CD4-positive, alpha-beta T cell (primary cell): ENCODE results near the gene ACTR3C. TPM values are rescaled to one million over a fixed set of nuclear protein-coding genes. Genes with fewer than 3 reads are reported as not detected.
"Not testable (repeated sequence)": the region's sequence is repeated elsewhere in the genome, so short reads cannot be mapped to it uniquely, and the experiment has no call there.

Experiments used
- ATAC-seq: fragments of 200-7000 bp; cut with Tn5 transposase; one replicate; pipeline ENCODE4 v1.10.0; 2022; ENCODE audit warnings: mild to moderate bottlenecking; ENCODE audit not compliant: poor library complexity
- CTCF ChIA-PET: fragments of 350-600 bp; sonication (Branson Sonifier 250); formaldehyde crosslinking; loops from one replicate; lab custom pipeline; 2021; ENCODE audit warnings: antibody characterized with exemption, inconsistent platforms; lab: Charles Lee
- POLR2A ChIA-PET: fragments of 350-600 bp; sonication (Branson Sonifier 250); formaldehyde crosslinking; loops from one replicate; lab custom pipeline; 2021; ENCODE audit warnings: antibody characterized with exemption, inconsistent platforms; lab: Charles Lee
- DNase-seq, 14 experiments: peaks; one replicate each; pipeline ENCODE4 v3.0.0-alpha.2; 2013 to 2020; ENCODE audit warnings: mixed read lengths in 2 of 14
- H3K27ac ChIP-seq, 2 donors: one replicate each; pipeline versions ENCODE4 v1.5.1 to v1.7.0; 2013; ENCODE audit warnings: low read length in 2 of 2, low read depth in 1 of 2, mild to moderate bottlenecking in 1 of 2
- H3K27me3 ChIP-seq, 2 experiments: 1 replicate in 1 of 2; 2 replicates in 1 of 2; pipeline versions ENCODE4 v1.6.1 to v1.7.0; 2013; ENCODE audit warnings: low read length in 2 of 2, control low read depth in 1 of 2, mild to moderate bottlenecking in 1 of 2, moderate library complexity in 1 of 2; ENCODE audit not compliant: insufficient read depth in 2 of 2, control insufficient read depth in 1 of 2
- H3K36me3 ChIP-seq: one replicate; pipeline ENCODE4 v1.6.1; 2013; ENCODE audit warnings: low read length, control low read depth; ENCODE audit not compliant: insufficient read depth
- H3K4me1 ChIP-seq: one replicate; pipeline ENCODE4 v1.6.1; 2013; ENCODE audit warnings: low read length, control low read depth; ENCODE audit not compliant: insufficient read depth
- H3K4me3 ChIP-seq: one replicate; pipeline ENCODE4 v1.5.1; 2013; ENCODE audit warnings: mild to moderate bottlenecking, low read length, moderate library complexity
- H3K9me3 ChIP-seq, 2 experiments: 1 replicate in 1 of 2; 2 replicates in 1 of 2; pipeline versions ENCODE4 v1.6.1 to v1.7.0; 2013; ENCODE audit warnings: low read length in 2 of 2, mild to moderate bottlenecking in 2 of 2, control low read depth in 1 of 2, moderate library complexity in 1 of 2; ENCODE audit not compliant: control insufficient read depth in 1 of 2, insufficient read depth in 1 of 2
- H3K27ac Mint-ChIP-seq: one replicate; pipeline ENCODE4 v1.8.0; 2020; ENCODE audit warnings: mixed read lengths
- H3K27me3 Mint-ChIP-seq: one replicate; pipeline ENCODE4 v1.8.0; 2021; ENCODE audit warnings: mixed read lengths
- H3K36me3 Mint-ChIP-seq: one replicate; pipeline ENCODE4 v1.8.0; 2021; ENCODE audit warnings: low read depth, mixed read lengths
- H3K4me1 Mint-ChIP-seq: one replicate; pipeline ENCODE4 v1.8.0; 2021; ENCODE audit warnings: low read depth, mixed read lengths
- H3K4me3 Mint-ChIP-seq: one replicate; pipeline ENCODE4 v1.8.0; 2020; ENCODE audit warnings: mild to moderate bottlenecking, mixed read lengths
- H3K9me3 Mint-ChIP-seq: one replicate; pipeline ENCODE4 v1.8.0; 2020; ENCODE audit warnings: mixed read lengths
- intact Hi-C, 2 experiments: fragments of 100-400 bp; cut with DNase I in 1 of 2; cut with micrococcal nuclease in 1 of 2; formaldehyde crosslinking; loops; one replicate each; pipeline versions ENCODE4 v1.15.1 to v1.9.0; 2023 to 2025; cut with DNase I, micrococcal nuclease
- total RNA-seq, 174 experiments: library from RNA in 2 of 174; stranded (reverse) in 2 of 174; gene quantifications; one replicate each; pipeline ENCODE4 v1.2.3 and lab custom pipeline; 2021 to 2026

Gene ACTR3C
- total RNA-seq, 2 experiments from 2014 or later = 1.9 to 3.4 TPM

DNA sequence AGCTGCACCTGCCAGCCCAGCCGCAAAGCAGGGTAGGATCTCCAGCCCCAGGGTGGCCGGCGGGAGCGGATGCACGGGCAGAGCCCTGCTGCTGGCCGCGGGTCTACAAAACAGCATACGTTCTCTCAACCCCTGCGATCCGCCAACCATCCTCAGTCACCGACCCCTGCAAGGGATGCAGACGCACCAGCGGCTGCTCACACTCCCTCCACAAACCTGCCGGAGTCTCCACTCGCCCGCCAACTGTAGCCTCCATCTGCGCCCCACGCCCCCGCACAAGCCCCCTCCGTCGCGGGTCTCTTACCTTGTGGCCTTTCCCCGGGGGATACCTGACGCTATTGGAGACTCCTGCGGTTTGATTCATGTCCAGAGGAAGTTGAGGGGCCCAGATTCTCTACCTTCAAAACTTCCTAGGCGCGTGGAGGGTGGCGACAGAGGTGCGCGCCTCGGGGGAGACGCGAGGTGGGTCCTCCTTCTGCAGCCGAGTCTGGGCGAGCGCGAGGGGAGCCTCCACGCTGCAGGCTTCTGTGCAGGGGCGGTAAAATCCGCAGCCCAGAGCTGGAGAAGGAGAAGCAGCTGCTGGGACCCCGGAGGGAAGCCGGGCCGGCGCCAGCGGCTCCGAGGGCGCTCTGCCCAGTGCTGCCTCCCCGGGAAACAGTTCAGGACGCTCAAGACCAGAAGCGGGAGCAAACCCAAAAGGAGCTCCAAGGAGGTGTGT is 103.2 kb downstream of the ACTR3C start:
- peaks cover 27% of the 10 kb centered on the region for H3K27me3 Mint-ChIP-seq
- H3K36me3 Mint-ChIP-seq, H3K4me3 Mint-ChIP-seq, H3K4me1 Mint-ChIP-seq, ATAC-seq, H3K27ac ChIP-seq, POLR2A ChIA-PET, CTCF ChIA-PET, H3K36me3 ChIP-seq, H3K4me1 ChIP-seq, H3K27me3 ChIP-seq, H3K9me3 ChIP-seq, H3K27ac Mint-ChIP-seq, H3K9me3 Mint-ChIP-seq, H3K4me3 ChIP-seq, DNase-seq, intact Hi-C loops: not testable (repeated sequence)

DNA sequence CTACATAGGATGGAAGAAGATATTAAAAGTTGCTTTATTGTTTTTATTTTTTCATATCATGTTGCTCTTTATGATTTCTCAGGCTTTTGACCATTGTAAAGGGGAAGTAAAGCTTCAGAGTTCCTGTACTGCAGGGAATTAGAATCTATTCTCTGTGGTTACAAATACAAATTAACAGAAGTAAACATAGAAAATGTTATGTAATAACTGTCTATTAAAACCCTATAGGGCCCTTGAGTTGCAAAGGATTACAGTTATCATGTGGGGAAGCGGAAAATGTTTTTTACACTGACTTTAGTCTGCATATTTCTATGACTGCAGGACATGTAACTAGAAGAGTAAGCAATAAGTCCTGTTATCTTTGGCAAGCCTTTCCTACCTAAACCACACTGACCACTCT is 116.5 kb downstream of the ACTR3C start:
- CTCF ChIA-PET, POLR2A ChIA-PET, H3K27me3 Mint-ChIP-seq, H3K4me3 Mint-ChIP-seq, H3K4me3 ChIP-seq, H3K36me3 Mint-ChIP-seq, intact Hi-C loops, DNase-seq, H3K36me3 ChIP-seq, H3K27ac Mint-ChIP-seq, H3K4me1 ChIP-seq, H3K27ac ChIP-seq, H3K9me3 Mint-ChIP-seq, H3K9me3 ChIP-seq, H3K4me1 Mint-ChIP-seq, ATAC-seq, H3K27me3 ChIP-seq: not testable (repeated sequence)

DNA sequence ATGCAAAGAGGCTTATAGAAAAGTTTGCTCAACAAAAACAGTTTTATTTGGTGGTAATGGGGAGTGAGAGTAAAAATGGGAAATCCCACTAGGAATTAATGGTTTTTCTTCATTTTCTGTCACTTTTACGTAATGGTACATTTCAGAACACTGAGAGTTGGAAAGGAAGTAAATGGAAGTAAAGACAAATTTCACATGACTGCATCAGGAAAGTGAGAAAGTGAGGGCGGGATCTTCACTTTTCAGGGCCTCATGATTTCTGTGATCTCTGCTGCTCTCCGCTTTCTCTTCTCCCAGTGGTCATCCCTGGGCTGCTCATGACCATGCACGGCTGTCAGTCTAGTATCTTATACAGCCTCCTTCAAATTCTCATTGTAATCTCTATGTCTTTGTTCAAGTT is 117.5 kb downstream of the ACTR3C start:
- DNase-seq, H3K27ac ChIP-seq, H3K27ac Mint-ChIP-seq, H3K4me1 Mint-ChIP-seq, intact Hi-C loops, POLR2A ChIA-PET, ATAC-seq, H3K4me1 ChIP-seq, H3K27me3 Mint-ChIP-seq, H3K9me3 Mint-ChIP-seq, H3K27me3 ChIP-seq, CTCF ChIA-PET, H3K4me3 ChIP-seq, H3K9me3 ChIP-seq, H3K36me3 Mint-ChIP-seq, H3K4me3 Mint-ChIP-seq, H3K36me3 ChIP-seq: not testable (repeated sequence)

DNA sequence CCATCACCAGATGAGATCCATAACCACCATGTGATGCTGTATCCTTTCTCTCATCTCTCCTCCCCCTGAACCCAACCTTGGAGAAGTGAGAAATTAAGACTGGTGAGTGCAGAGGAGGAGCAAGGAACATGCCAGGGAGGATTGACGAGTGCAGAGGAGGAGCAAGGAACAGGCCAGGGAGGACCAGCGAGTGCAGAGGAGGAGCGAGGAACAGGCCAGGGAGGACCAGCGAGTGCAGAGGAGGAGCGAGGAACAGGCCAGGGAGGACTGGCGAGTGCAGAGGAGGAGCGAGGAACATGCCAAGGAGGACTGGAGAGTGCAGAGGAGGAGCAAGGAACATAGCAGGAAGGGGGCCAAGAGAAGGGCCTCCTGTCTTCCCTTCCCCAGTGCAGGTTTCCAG is 118.8 kb downstream of the ACTR3C start:
- POLR2A ChIA-PET, H3K9me3 Mint-ChIP-seq, CTCF ChIA-PET: not testable (repeated sequence)

DNA sequence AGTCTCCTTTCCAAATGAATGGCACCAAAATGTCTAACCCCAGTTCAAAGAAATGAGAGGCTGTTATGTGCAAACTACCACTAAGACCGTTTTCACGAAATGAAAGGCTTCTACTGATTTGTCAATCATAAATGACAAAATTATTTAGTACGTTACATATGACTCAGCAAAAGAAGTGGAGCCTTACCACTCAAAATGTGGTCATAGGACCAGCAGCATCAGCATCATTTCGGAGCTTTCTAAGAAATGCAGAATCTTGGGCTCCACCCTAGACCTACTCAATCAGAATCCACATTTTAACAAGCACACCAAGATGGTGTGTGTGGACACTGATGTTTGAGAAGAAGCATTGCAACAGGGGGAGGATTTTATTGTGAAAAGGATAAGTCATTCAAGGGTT is 120.5 kb downstream of the ACTR3C start:
- H3K27ac Mint-ChIP-seq, POLR2A ChIA-PET, H3K27ac ChIP-seq, H3K36me3 ChIP-seq, CTCF ChIA-PET, H3K27me3 ChIP-seq, H3K9me3 Mint-ChIP-seq, H3K4me1 ChIP-seq, H3K9me3 ChIP-seq, H3K36me3 Mint-ChIP-seq, ATAC-seq, intact Hi-C loops, H3K4me3 Mint-ChIP-seq, DNase-seq, H3K4me1 Mint-ChIP-seq, H3K27me3 Mint-ChIP-seq, H3K4me3 ChIP-seq: not testable (repeated sequence)

More for the DNA sequence above, 118.8 kb downstream of the ACTR3C start:
- H3K27ac Mint-ChIP-seq, H3K4me1 Mint-ChIP-seq, H3K4me3 Mint-ChIP-seq, H3K4me3 ChIP-seq, H3K4me1 ChIP-seq, ATAC-seq, H3K36me3 ChIP-seq, DNase-seq, H3K27me3 Mint-ChIP-seq, H3K36me3 Mint-ChIP-seq, H3K9me3 ChIP-seq, H3K27me3 ChIP-seq, H3K27ac ChIP-seq, intact Hi-C loops: not testable (repeated sequence)

Other genes with a start within 250 kb of the ACTR3C start
- 1 to 10 TPM; 3.1 to 5.0 TPM for gene LRRC61, start 190 bp downstream of the ACTR3C start, total RNA-seq
- not detected for gene RARRES2, start 18.1 kb upstream of the ACTR3C start, total RNA-seq
- gene REPIN1, start 45.3 kb upstream of the ACTR3C start, total RNA-seq = 10 to 100 TPM; 58.2 to 59.8 TPM
- under 1 TPM; 0.38 to 0.45 TPM for gene ZNF775, start 55.8 kb upstream of the ACTR3C start, total RNA-seq
- gene GIMAP8, start 127.1 kb upstream of the ACTR3C start, total RNA-seq = 1 to 10 TPM; 2.9 to 3.8 TPM
- gene GIMAP7, start 191.3 kb upstream of the ACTR3C start, total RNA-seq = 10 to 100 TPM; 48.4 to 50.7 TPM
- gene GIMAP4, start 243.8 kb upstream of the ACTR3C start, total RNA-seq = 10 to 100 TPM; 20.7 to 23.6 TPM